ENCODE data around the gene RMRP.

RMRP gene

DNA sequence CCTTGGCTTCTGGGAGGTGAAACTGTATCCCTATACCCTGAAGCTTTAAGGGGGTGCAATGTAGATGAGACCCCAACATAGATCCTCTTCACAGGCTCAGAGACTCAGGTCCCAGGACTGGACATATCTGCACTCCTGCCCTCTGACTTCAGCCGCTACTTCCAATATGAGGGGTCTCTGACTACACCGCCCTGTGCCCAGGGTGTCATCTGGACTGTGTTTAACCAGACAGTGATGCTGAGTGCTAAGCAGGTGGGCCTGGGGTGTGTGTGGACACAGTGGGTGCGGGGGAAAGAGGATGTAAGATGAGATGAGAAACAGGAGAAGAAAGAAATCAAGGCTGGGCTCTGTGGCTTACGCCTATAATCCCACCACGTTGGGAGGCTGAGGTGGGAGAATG, 21.3 kb upstream of the RMRP start:
- no peaks in the 10 kb centered on the region for H3K9me3 ChIP-seq (ENCODE audit: control insufficient read depth, insufficient read depth, low read depth, low read length)
- no peaks in the 10 kb centered on the region for H3K4me1 ChIP-seq (ENCODE audit: control insufficient read depth, insufficient read depth, low read length)
- CTCF ChIA-PET, result interaction anchor here (0.6 to 1.6 kb wide), 2 partner anchors 12 to 17 kb away, joined by 3 to 14 read pairs; no protein-coding TSS in a partner anchor
- no peak overlapping the region for H3K27ac ChIP-seq (ENCODE audit: extremely low read depth, low read depth, low read length)
- TF ChIP-seq BCL11A (tag by site-specific recombination; IDR thresholded peaks at IDR 0.05; ENCODE audit: low read depth) (no peak), ZIC2 (tag by site-specific recombination; IDR thresholded peaks at IDR 0.05) (no peak)
- peaks cover 0 to 17% of the 10 kb centered on the region in 2 experiments; a peak in 1 of 3 replicates for H3K36me3 ChIP-seq (ENCODE audit: control insufficient read depth in 2 of 2, insufficient read depth in 1 of 2, low read length in 2 of 2)
- POLR2A ChIA-PET, result no interaction called here
- no peak overlapping the region for H3K4me3 ChIP-seq (ENCODE audit: low read depth, low read length)

GRCh38 chr9:35675732-35676392, 18.0 kb upstream of the RMRP start:
- TF ChIP-seq ZNF76 (tag by site-specific recombination; IDR thresholded peaks at IDR 0.05; ENCODE audit: borderline replicate concordance, low read depth) (no peak), ZNF571 (tag by site-specific recombination; IDR thresholded peaks at IDR 0.05) (no peak), KLF8 (tag by site-specific recombination; IDR thresholded peaks at IDR 0.05) (no peak), KLF7 (tag by site-specific recombination; IDR thresholded peaks at IDR 0.05; ENCODE audit: borderline replicate concordance) (no peak), ZNF426 (tag by site-specific recombination; IDR thresholded peaks at IDR 0.05) (no peak), REPIN1 (tag by site-specific recombination; IDR thresholded peaks at IDR 0.05; ENCODE audit: low read depth) (no peak), ZNF623 (tag by site-specific recombination; IDR thresholded peaks at IDR 0.05) (no peak), ZSCAN30 (tag by site-specific recombination; IDR thresholded peaks at IDR 0.05) (no peak), ZBTB10 (tag by site-specific recombination; IDR thresholded peaks at IDR 0.05) (no peak), ZBTB26 (tag by site-specific recombination; optimal IDR thresholded peaks at IDR 0.05) (no peak), HIC1 (tag by site-specific recombination; IDR thresholded peaks at IDR 0.05) (no peak)
- TF ChIP-seq, protein P1, sequence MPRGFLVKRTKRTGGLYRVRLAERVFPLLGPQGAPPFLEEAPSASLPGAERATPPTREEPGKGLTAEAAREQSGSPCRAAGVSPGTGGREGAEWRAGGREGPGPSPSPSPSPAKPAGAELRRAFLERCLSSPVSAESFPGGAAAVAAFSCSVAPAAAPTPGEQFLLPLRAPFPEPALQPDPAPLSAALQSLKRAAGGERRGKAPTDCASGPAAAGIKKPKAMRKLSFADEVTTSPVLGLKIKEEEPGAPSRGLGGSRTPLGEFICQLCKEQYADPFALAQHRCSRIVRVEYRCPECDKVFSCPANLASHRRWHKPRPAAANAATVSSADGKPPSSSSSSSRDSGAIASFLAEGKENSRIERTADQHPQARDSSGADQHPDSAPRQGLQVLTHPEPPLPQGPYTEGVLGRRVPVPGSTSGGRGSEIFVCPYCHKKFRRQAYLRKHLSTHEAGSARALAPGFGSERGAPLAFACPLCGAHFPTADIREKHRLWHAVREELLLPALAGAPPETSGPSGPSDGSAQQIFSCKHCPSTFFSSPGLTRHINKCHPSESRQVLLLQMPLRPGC (tag by site-specific recombination; IDR thresholded peaks at IDR 0.05), result no peak
- TF ChIP-seq, protein P2, sequence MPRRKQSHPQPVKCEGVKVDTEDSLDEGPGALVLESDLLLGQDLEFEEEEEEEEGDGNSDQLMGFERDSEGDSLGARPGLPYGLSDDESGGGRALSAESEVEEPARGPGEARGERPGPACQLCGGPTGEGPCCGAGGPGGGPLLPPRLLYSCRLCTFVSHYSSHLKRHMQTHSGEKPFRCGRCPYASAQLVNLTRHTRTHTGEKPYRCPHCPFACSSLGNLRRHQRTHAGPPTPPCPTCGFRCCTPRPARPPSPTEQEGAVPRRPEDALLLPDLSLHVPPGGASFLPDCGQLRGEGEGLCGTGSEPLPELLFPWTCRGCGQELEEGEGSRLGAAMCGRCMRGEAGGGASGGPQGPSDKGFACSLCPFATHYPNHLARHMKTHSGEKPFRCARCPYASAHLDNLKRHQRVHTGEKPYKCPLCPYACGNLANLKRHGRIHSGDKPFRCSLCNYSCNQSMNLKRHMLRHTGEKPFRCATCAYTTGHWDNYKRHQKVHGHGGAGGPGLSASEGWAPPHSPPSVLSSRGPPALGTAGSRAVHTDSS (tag by site-specific recombination; IDR thresholded peaks at IDR 0.05), result no peak
- TF ChIP-seq, protein P3, sequence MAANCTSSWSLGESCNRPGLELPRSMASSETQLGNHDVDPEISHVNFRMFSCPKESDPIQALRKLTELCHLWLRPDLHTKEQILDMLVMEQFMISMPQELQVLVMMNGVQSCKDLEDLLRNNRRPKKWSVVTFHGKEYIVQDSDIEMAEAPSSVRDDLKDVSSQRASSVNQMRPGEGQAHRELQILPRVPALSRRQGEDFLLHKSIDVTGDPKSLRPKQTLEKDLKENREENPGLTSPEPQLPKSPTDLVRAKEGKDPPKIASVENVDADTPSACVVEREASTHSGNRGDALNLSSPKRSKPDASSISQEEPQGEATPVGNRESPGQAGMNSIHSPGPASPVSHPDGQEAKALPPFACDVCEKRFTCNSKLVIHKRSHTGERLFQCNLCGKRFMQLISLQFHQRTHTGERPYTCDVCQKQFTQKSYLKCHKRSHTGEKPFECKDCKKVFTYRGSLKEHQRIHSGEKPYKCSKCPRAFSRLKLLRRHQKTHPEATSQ (tag by site-specific recombination; IDR thresholded peaks at IDR 0.05), result no peak
- H3K4me1 ChIP-seq (ENCODE audit: control insufficient read depth, insufficient read depth, low read length), result no peaks in the 10 kb centered on the region
- no peaks in the 10 kb centered on the region for H3K36me3 ChIP-seq (ENCODE audit: control insufficient read depth in 2 of 2, insufficient read depth in 1 of 2, low read length in 2 of 2)
- ChIA-PET POLR2A (interaction anchor here (0.8 kb wide), 1 partner anchor 15 kb away, joined by 3 read pairs; no protein-coding TSS in a partner anchor), CTCF (no interaction called here)
- H3K27ac ChIP-seq (ENCODE audit: extremely low read depth, low read depth, low read length), result no peak overlapping the region
- H3K9me3 ChIP-seq (ENCODE audit: control insufficient read depth, insufficient read depth, low read depth, low read length), result no peaks in the 10 kb centered on the region
- H3K4me3 ChIP-seq (ENCODE audit: low read depth, low read length), result no peak overlapping the region

Data from HEK293 (cell line).